A673 (cell line): ENCODE measurements around the gene STARD10. TPM values are rescaled to one million over a fixed set of nuclear protein-coding genes. Genes with fewer than 3 reads are reported as not detected.

Source experiments
- BruUV-seq: library from RNA; stranded (reverse); fragments of 400-500 nt; replicated peaks from 2 replicates; lab custom pipeline; 2021; lab: Mats Ljungman, UMichigan
- CTCF ChIA-PET: fragments of 300-600 bp; sonication (Branson Sonifier 250); formaldehyde crosslinking; loops from one replicate; lab custom pipeline; 2022; ENCODE audit warnings: antibody characterized with exemption; lab: Charles Lee
- POLR2A ChIA-PET: fragments of 300-600 bp; sonication (Branson Sonifier 250); formaldehyde crosslinking; loops from one replicate; lab custom pipeline; 2022; ENCODE audit warnings: antibody characterized with exemption; ENCODE audit not compliant: low non-redundant PET; lab: Charles Lee
- DNase-seq: peaks from one replicate; pipeline ENCODE4 v3.0.0-alpha.2; 2015; ENCODE audit warnings: low spot score
- H3K27ac ChIP-seq: fragments of 200-600 bp; sonication (generic); 2 replicates; pipeline ENCODE4 v1.5.1; 2016; ENCODE audit warnings: mixed run types, low read depth, mild to moderate bottlenecking, mixed read lengths, antibody characterized with exemption, low read length; ENCODE audit not compliant: poor library complexity, severe bottlenecking
- H3K27me3 ChIP-seq: fragments of 200-600 bp; sonication (generic); replicated peaks from 2 replicates; pipeline ENCODE4 v1.6.1; 2017; ENCODE audit warnings: mixed run types, low read depth, mild to moderate bottlenecking, mixed read lengths, antibody characterized with exemption, low read length; ENCODE audit not compliant: insufficient read depth, poor library complexity
- H3K36me3 ChIP-seq: fragments of 200-600 bp; sonication (generic); 2 replicates; pipeline ENCODE4 v1.6.1; 2016; ENCODE audit warnings: mixed run types, mild to moderate bottlenecking, mixed read lengths, antibody characterized with exemption, low read length; ENCODE audit not compliant: insufficient read depth, poor library complexity, severe bottlenecking
- H3K4me1 ChIP-seq: fragments of 200-600 bp; sonication (generic); 2 replicates; pipeline ENCODE4 v1.6.1; 2017; ENCODE audit warnings: mixed run types, mild to moderate bottlenecking, mixed read lengths, antibody characterized with exemption, low read length; ENCODE audit not compliant: insufficient read depth, poor library complexity, severe bottlenecking
- H3K4me3 ChIP-seq: fragments of 200-600 bp; sonication (generic); 2 replicates; pipeline ENCODE4 v1.5.1; 2016; ENCODE audit warnings: low read depth, mixed run types, mild to moderate bottlenecking, mixed read lengths, low read length; ENCODE audit not compliant: poor library complexity, severe bottlenecking
- H3K9me3 ChIP-seq: fragments of 200-600 bp; sonication (generic); 2 replicates; pipeline ENCODE4 v1.6.1; 2016; ENCODE audit warnings: mixed run types, low read depth, mild to moderate bottlenecking, mixed read lengths, antibody characterized with exemption, low read length; ENCODE audit not compliant: poor library complexity, severe bottlenecking
- CTCF ChIP-seq: fragments of 300-800, 200-600 bp; sonication (generic); conservative IDR thresholded peaks from 2 replicates; pipeline ENCODE4 v1.5.1; 2017; ENCODE audit warnings: low read depth, mild to moderate bottlenecking, antibody characterized with exemption, low read length, moderate library complexity, mixed read lengths
- EZH2 ChIP-seq: fragments of 200-600 bp; sonication (generic); IDR thresholded peaks from 2 replicates; pipeline ENCODE4 v1.6.1; 2017; ENCODE audit warnings: borderline replicate concordance, low read depth, mild to moderate bottlenecking, mixed read lengths, antibody characterized with exemption, low read length; ENCODE audit not compliant: poor library complexity, severe bottlenecking
- intact Hi-C: fragments of 100-400 bp; cut with micrococcal nuclease; formaldehyde crosslinking; loops from one replicate; pipeline ENCODE4 v1.10.0; 2022; ENCODE audit not compliant: unreplicated experiment
- total RNA-seq: library from RNA; stranded (reverse); gene quantifications from 2 replicates; pipeline ENCODE4 v1.2.3, GENCODE V29; 2021

The STARD10 gene
- total RNA-seq, 1 experiment from 2014 or later: 16.9 TPM

GRCh38 chr11:72739240-72740059, 54.4 kb downstream of the STARD10 start:
- CTCF ChIA-PET: interaction anchor here (0.5 kb wide), 1 partner anchor 26 kb away, joined by 4 read pairs; no protein-coding TSS in a partner anchor
- POLR2A ChIA-PET: interaction anchor here (0.6 kb wide), 1 partner anchor 33 kb away, joined by 4 read pairs; no protein-coding TSS in a partner anchor

GRCh38 chr11:72738199-72739141, 55.4 kb downstream of the STARD10 start:
- no peaks in the 10 kb centered on the region for H3K36me3 ChIP-seq
- intact Hi-C loops: no loop called here
- TF ChIP-seq CTCF (no peak), EZH2 (no peak)
- POLR2A ChIA-PET: no interaction called here
- no peak for DNase-seq
- no TSS peak for BruUV-seq
- CTCF ChIA-PET: no interaction called here
- no peaks in the 10 kb centered on the region for H3K9me3 ChIP-seq
- H3K4me1 ChIP-seq: peaks cover 18% of the 10 kb centered on the region
- no peak overlapping the region for H3K27ac ChIP-seq
- H3K27me3 ChIP-seq: no peaks in the 10 kb centered on the region
- H3K4me3 ChIP-seq: no peak overlapping the region

More at GRCh38 chr11:72739240-72740059, 54.4 kb downstream of the STARD10 start:
- BruUV-seq: no TSS peak
- DNase-seq: no peak
- TF ChIP-seq CTCF (no peak), EZH2 (no peak)
- Histone ChIP-seq H3K4me3 (no peak overlapping the region), H3K36me3 (no peaks in the 10 kb centered on the region), H3K9me3 (no peaks in the 10 kb centered on the region), H3K4me1 (peaks cover 18% of the 10 kb centered on the region), H3K27ac (no peak overlapping the region), H3K27me3 (no peaks in the 10 kb centered on the region)
- intact Hi-C loops: no loop called here

GRCh38 chr11:72737336-72737735, 56.5 kb downstream of the STARD10 start:
- H3K9me3 ChIP-seq: no peaks in the 10 kb centered on the region
- ChIA-PET CTCF (no interaction called here), POLR2A (no interaction called here)
- no peaks in the 10 kb centered on the region for H3K27me3 ChIP-seq
- no peak overlapping the region for H3K27ac ChIP-seq
- no peak for DNase-seq
- TF ChIP-seq EZH2 (no peak), CTCF (no peak)
- H3K4me3 ChIP-seq: no peak overlapping the region
- BruUV-seq: no TSS peak
- H3K4me1 ChIP-seq: peaks cover 18% of the 10 kb centered on the region
- intact Hi-C loops: no loop called here
- no peaks in the 10 kb centered on the region for H3K36me3 ChIP-seq
